GM13977 (cell line): ENCODE data around the gene SPTBN2.
"Not testable (repeated sequence)": the region's sequence is repeated elsewhere in the genome, so short reads cannot be mapped to it uniquely, and the experiment has no call there.

Source experiments
- DNase-seq: peaks from one replicate; pipeline ENCODE4 v3.0.0; 2012; ENCODE audit warnings: low spot score
- in situ Hi-C: fragments of 300-500 bp; cut with MboI; formaldehyde crosslinking; loops from one replicate; pipeline ENCODE4 v1.12.0; 2022; ENCODE audit warnings: low sequenced_read_pairs, low pct_unique_long_range_greater_than_20kb, mixed read lengths, inconsistent platforms; ENCODE audit not compliant: unreplicated experiment
- TF ChIP-seq, protein P1 (sequence below): IDR thresholded peaks from 2 replicates; pipeline ENCODE4 v1.5.1; 2012; ENCODE audit warnings: mild to moderate bottlenecking, control low read depth; ENCODE audit not compliant: insufficient read depth; ENCODE audit errors: extremely low read depth, missing control alignments

The SPTBN2 gene

DNA sequence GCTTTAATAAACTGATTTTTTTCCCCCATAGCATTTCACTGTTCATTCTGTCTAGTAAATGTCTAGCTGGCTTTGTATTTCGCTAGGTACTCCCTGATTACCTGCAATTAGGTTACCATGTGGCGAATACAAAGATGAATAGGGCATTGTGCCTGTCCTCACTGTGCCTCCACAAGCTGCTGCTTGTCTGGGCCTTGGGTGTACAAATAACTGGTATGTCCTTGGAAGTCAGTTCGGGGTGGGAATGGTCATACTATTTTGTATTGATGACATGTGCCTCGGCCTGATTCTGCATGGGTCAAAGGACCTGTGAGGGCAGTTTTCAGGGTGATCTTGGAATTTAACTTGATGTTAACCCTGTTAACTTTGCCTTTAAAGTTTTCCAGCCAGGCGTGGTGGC is 79.1 kb downstream of the SPTBN2 start:
- in situ Hi-C loops, result no loop called here
- TF ChIP-seq, protein P1, sequence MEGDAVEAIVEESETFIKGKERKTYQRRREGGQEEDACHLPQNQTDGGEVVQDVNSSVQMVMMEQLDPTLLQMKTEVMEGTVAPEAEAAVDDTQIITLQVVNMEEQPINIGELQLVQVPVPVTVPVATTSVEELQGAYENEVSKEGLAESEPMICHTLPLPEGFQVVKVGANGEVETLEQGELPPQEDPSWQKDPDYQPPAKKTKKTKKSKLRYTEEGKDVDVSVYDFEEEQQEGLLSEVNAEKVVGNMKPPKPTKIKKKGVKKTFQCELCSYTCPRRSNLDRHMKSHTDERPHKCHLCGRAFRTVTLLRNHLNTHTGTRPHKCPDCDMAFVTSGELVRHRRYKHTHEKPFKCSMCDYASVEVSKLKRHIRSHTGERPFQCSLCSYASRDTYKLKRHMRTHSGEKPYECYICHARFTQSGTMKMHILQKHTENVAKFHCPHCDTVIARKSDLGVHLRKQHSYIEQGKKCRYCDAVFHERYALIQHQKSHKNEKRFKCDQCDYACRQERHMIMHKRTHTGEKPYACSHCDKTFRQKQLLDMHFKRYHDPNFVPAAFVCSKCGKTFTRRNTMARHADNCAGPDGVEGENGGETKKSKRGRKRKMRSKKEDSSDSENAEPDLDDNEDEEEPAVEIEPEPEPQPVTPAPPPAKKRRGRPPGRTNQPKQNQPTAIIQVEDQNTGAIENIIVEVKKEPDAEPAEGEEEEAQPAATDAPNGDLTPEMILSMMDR, result no peak
- no peak for DNase-seq

DNA sequence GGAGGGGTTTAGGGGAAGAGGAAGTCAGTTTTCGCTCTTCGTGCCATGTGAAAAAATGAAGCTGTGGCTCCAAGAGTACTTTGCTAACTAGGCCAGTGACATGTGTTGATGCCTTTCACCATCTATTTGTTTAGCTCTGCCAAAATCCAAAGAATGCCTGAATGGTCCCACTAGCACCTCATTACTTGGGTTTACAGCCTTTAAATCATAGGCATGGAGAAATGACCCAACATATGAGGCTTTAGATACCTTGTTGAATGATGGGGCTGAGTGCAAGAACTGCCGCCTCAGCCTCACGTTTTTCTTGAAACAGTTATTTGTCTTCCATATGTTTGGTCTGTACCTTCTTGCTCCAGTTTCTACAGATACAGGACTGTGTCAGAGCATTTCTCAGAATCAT is 82.2 kb downstream of the SPTBN2 start:
- TF ChIP-seq, protein P1, result no peak
- DNase-seq, result no peak
- in situ Hi-C loops, result no loop called here

DNA sequence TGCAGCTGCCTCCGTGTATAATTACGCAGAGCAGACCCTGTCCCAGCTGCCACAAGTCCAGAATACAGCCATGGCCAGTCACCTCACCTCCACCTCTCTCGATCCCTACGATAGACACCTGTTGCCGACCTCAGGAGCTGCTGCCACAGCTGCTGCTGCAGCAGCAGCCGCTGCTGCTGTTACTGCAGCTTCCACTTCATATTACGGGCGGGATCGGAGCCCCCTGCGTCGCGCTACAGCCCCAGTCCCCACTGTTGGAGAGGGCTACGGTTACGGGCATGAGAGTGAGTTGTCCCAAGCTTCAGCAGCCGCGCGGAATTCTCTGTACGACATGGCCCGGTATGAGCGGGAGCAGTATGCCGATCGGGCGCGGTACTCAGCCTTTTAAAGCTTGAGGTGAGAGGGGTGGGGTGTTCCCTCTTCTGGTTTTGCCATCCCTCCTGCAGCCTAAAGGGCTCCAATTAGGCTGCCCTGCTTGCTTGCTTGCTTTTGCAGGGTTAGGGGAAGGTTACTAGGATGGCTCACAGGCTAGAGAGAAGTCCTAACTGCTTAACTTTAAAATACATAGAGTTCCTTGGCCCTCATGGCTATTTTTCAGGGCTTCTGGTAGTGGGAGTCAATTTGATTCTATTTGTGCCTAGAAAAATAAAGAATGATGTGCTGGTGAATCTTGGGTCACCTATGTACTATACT is 85.1 kb downstream of the SPTBN2 start:
- no peak for DNase-seq
- TF ChIP-seq, protein P1, result no peak
- in situ Hi-C loops, result no loop called here

- TF ChIP-seq, protein P1, result no peak
- no peak for DNase-seq
- in situ Hi-C loops, result no loop called here
Observed at GRCh38 chr11:66641834-66642233, 87.2 kb downstream of the SPTBN2 start.

GRCh38 chr11:66639814-66640340 is 89.1 kb downstream of the SPTBN2 start:
- DNase-seq, in situ Hi-C loops: not testable (repeated sequence)

- DNase-seq, result no peak
Observed at GRCh38 chr11:66639066-66639813, 89.8 kb downstream of the SPTBN2 start.

More at GRCh38 chr11:66639066-66639813, 89.8 kb downstream of the SPTBN2 start:
- TF ChIP-seq, protein P1, result no peak
- in situ Hi-C loops, result no loop called here
